Liver (tissue), 3 donors: ENCODE data around the gene TNXB.

Source experiments
- EGR1 ChIP-seq, 2 donors: IDR thresholded peaks; 2 replicates each; pipeline ENCODE4 v1.6.1; 2016 to 2018; ENCODE audit warnings: antibody characterized with exemption in 2 of 2, low read depth in 2 of 2
- FOXA1 ChIP-seq: IDR thresholded peaks from 2 replicates; pipeline ENCODE4 v1.6.1; 2016; ENCODE audit warnings: antibody characterized with exemption
- HNF4A ChIP-seq, 2 donors: conservative IDR thresholded peaks; 2 replicates each; pipeline ENCODE4 v1.6.1; 2016; ENCODE audit warnings: antibody characterized with exemption in 2 of 2, mild to moderate bottlenecking in 2 of 2
- JUND ChIP-seq, 2 donors: IDR thresholded peaks; 2 replicates each; pipeline ENCODE4 v1.6.1; 2016; ENCODE audit warnings: antibody characterized with exemption in 2 of 2
- RXRA ChIP-seq, 2 donors: IDR thresholded peaks; 2 replicates each; pipeline ENCODE4 v1.6.1; 2017 to 2018; ENCODE audit warnings: antibody characterized with exemption in 2 of 2, mild to moderate bottlenecking in 1 of 2
- SP1 ChIP-seq: IDR thresholded peaks from 2 replicates; pipeline ENCODE4 v1.6.1; 2018; ENCODE audit warnings: antibody characterized with exemption, mild to moderate bottlenecking
- TAF1 ChIP-seq: conservative IDR thresholded peaks from 2 replicates; pipeline ENCODE4 v1.6.1; 2016; ENCODE audit warnings: antibody characterized with exemption, mild to moderate bottlenecking
- YY1 ChIP-seq: IDR thresholded peaks from 2 replicates; pipeline ENCODE4 v1.6.1; 2016; ENCODE audit warnings: antibody characterized with exemption, mild to moderate bottlenecking
- TF ChIP-seq, protein P1 (sequence below): fragments of 150-350 bp; IDR thresholded peaks from 2 replicates; pipeline ENCODE4 v1.5.1; 2017; ENCODE audit warnings: improper control_type of control experiment, low read depth, low read length; ENCODE audit not compliant: missing input control
- TF ChIP-seq, protein P2 (sequence below): IDR thresholded peaks from 2 replicates; pipeline ENCODE4 v1.6.1; 2016; ENCODE audit warnings: antibody characterized with exemption, mild to moderate bottlenecking
- TF ChIP-seq, protein P3 (sequence below): IDR thresholded peaks from 2 replicates; pipeline ENCODE4 v1.6.1; 2016; ENCODE audit warnings: antibody characterized with exemption
- donor health status: healthy.
- donor health status: healthy.

DNA sequence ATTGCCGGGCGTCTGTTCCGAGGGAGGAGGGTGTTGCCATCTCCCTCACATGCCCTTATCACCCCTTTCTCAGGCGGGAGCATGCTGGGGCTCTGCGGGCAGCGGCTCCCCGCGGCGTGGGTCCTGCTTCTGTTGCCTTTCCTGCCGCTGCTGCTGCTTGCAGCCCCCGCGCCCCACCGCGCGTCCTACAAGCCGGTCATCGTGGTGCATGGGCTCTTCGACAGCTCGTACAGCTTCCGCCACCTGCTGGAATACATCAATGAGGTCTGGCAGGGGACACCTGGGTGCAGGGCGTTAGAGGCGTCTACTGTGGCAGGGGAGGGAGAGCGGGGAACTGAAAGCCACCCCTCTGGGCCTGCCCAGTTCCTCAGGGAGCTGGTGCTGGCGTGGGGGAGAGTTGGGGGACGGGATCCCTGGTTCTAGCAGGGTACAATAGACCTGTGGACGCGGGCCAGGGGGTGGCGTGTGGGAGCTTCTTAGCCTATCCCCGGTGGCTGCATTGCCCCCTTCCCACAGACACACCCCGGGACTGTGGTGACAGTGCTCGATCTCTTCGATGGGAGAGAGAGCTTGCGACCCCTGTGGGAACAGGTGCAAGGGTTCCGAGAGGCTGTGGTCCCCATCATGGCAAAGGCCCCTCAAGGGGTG is 45.5 kb upstream of the TNXB start:
- TF ChIP-seq, protein P1, sequence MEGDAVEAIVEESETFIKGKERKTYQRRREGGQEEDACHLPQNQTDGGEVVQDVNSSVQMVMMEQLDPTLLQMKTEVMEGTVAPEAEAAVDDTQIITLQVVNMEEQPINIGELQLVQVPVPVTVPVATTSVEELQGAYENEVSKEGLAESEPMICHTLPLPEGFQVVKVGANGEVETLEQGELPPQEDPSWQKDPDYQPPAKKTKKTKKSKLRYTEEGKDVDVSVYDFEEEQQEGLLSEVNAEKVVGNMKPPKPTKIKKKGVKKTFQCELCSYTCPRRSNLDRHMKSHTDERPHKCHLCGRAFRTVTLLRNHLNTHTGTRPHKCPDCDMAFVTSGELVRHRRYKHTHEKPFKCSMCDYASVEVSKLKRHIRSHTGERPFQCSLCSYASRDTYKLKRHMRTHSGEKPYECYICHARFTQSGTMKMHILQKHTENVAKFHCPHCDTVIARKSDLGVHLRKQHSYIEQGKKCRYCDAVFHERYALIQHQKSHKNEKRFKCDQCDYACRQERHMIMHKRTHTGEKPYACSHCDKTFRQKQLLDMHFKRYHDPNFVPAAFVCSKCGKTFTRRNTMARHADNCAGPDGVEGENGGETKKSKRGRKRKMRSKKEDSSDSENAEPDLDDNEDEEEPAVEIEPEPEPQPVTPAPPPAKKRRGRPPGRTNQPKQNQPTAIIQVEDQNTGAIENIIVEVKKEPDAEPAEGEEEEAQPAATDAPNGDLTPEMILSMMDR = peak; percentile 56
- TF ChIP-seq HNF4A (conservative IDR thresholded peaks at IDR 0.05) = no peak
- TF ChIP-seq SP1 = no peak
- no peak for TF ChIP-seq RXRA (IDR thresholded peaks at IDR 0.05)
- TF ChIP-seq, protein P2, sequence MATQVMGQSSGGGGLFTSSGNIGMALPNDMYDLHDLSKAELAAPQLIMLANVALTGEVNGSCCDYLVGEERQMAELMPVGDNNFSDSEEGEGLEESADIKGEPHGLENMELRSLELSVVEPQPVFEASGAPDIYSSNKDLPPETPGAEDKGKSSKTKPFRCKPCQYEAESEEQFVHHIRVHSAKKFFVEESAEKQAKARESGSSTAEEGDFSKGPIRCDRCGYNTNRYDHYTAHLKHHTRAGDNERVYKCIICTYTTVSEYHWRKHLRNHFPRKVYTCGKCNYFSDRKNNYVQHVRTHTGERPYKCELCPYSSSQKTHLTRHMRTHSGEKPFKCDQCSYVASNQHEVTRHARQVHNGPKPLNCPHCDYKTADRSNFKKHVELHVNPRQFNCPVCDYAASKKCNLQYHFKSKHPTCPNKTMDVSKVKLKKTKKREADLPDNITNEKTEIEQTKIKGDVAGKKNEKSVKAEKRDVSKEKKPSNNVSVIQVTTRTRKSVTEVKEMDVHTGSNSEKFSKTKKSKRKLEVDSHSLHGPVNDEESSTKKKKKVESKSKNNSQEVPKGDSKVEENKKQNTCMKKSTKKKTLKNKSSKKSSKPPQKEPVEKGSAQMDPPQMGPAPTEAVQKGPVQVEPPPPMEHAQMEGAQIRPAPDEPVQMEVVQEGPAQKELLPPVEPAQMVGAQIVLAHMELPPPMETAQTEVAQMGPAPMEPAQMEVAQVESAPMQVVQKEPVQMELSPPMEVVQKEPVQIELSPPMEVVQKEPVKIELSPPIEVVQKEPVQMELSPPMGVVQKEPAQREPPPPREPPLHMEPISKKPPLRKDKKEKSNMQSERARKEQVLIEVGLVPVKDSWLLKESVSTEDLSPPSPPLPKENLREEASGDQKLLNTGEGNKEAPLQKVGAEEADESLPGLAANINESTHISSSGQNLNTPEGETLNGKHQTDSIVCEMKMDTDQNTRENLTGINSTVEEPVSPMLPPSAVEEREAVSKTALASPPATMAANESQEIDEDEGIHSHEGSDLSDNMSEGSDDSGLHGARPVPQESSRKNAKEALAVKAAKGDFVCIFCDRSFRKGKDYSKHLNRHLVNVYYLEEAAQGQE = no peak
- no peak for TF ChIP-seq EGR1 (IDR thresholded peaks at IDR 0.05; ENCODE audit: low read depth in 2 of 2)
- TF ChIP-seq TAF1 = no peak
- TF ChIP-seq FOXA1 = no peak
- TF ChIP-seq YY1 = no peak
- TF ChIP-seq, protein P3, sequence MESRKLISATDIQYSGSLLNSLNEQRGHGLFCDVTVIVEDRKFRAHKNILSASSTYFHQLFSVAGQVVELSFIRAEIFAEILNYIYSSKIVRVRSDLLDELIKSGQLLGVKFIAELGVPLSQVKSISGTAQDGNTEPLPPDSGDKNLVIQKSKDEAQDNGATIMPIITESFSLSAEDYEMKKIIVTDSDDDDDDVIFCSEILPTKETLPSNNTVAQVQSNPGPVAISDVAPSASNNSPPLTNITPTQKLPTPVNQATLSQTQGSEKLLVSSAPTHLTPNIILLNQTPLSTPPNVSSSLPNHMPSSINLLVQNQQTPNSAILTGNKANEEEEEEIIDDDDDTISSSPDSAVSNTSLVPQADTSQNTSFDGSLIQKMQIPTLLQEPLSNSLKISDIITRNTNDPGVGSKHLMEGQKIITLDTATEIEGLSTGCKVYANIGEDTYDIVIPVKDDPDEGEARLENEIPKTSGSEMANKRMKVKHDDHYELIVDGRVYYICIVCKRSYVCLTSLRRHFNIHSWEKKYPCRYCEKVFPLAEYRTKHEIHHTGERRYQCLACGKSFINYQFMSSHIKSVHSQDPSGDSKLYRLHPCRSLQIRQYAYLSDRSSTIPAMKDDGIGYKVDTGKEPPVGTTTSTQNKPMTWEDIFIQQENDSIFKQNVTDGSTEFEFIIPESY = no peak
- no peak for TF ChIP-seq JUND (IDR thresholded peaks at IDR 0.05)
